ENCODE measurements around the gene NEK11.

The NEK11 gene

DNA sequence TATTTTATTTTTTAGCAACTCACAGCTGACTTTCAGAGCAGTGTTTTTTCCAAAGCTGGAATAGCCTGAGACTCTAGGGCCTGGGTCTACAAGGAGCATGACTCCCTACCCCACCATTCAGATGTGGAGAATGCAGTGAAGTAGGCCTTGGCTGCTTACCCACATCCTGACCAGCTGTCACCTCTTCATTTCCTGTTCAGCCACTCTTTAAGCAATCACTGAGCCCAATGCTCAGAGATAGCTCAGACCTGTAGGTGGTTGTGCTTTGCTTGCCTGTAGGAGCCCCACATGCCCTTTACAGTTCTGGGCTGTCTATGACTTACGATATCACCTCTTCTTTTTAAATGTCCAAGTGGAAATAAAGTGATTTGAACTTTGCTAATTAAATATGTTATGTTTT lies 148.1 kb downstream of the NEK11 start:
- H3K36me3 ChIP-seq (ENCODE audit: insufficient read depth, low read length) = no peaks in the 10 kb centered on the region
- H3K9me2 ChIP-seq (ENCODE audit: low read depth, low read length) = no peaks in the 10 kb centered on the region
- no peaks in the 10 kb centered on the region for H3K9me3 ChIP-seq (ENCODE audit: low read length)
- H3K27ac ChIP-seq (ENCODE audit: low read depth, low read length, poor library complexity, severe bottlenecking) = no peak overlapping the region
- no peaks in the 10 kb centered on the region for H3K4me1 ChIP-seq (ENCODE audit: insufficient read depth, low read length, severe bottlenecking)
- no peak overlapping the region for H2AFZ ChIP-seq (ENCODE audit: low read length)
- no peaks in the 10 kb centered on the region for H3K27me3 ChIP-seq (ENCODE audit: insufficient read depth, low read length)
- H3F3A ChIP-seq (ENCODE audit: insufficient read depth, low read length) = no peaks in the 10 kb centered on the region
- H3K4me2 ChIP-seq (ENCODE audit: low read length) = no peak overlapping the region
- no peak overlapping the region for H3K4me3 ChIP-seq (ENCODE audit: low read depth, low read length, poor library complexity, severe bottlenecking)
- no peaks in the 10 kb centered on the region for H3K79me2 ChIP-seq (ENCODE audit: insufficient read depth, low read length)
- H3K9ac ChIP-seq (ENCODE audit: low read length) = no peak overlapping the region
- no peaks in the 10 kb centered on the region for H4K20me1 ChIP-seq (ENCODE audit: insufficient read depth, low read length)
- TF ChIP-seq, protein P1, sequence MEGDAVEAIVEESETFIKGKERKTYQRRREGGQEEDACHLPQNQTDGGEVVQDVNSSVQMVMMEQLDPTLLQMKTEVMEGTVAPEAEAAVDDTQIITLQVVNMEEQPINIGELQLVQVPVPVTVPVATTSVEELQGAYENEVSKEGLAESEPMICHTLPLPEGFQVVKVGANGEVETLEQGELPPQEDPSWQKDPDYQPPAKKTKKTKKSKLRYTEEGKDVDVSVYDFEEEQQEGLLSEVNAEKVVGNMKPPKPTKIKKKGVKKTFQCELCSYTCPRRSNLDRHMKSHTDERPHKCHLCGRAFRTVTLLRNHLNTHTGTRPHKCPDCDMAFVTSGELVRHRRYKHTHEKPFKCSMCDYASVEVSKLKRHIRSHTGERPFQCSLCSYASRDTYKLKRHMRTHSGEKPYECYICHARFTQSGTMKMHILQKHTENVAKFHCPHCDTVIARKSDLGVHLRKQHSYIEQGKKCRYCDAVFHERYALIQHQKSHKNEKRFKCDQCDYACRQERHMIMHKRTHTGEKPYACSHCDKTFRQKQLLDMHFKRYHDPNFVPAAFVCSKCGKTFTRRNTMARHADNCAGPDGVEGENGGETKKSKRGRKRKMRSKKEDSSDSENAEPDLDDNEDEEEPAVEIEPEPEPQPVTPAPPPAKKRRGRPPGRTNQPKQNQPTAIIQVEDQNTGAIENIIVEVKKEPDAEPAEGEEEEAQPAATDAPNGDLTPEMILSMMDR (IDR thresholded peaks at IDR 0.05; ENCODE audit: low read length) = no peak
- TF ChIP-seq EZH2 (IDR thresholded peaks at IDR 0.05; ENCODE audit: borderline replicate concordance, low read length) = no peak

GRCh38 chr3:131178710-131179375 lies 152.2 kb downstream of the NEK11 start:
- H2AFZ ChIP-seq (ENCODE audit: low read length) = no peak overlapping the region
- H3K4me2 ChIP-seq (ENCODE audit: low read length) = no peak overlapping the region
- H3K9ac ChIP-seq (ENCODE audit: low read length) = no peak overlapping the region
- TF ChIP-seq, protein P1 (IDR thresholded peaks at IDR 0.05; ENCODE audit: low read length) = no peak
- no peak for TF ChIP-seq EZH2 (IDR thresholded peaks at IDR 0.05; ENCODE audit: borderline replicate concordance, low read length)
- no peaks in the 10 kb centered on the region for H3K79me2 ChIP-seq (ENCODE audit: insufficient read depth, low read length)
- H3K9me3 ChIP-seq (ENCODE audit: low read length) = no peaks in the 10 kb centered on the region
- no peaks in the 10 kb centered on the region for H3F3A ChIP-seq (ENCODE audit: insufficient read depth, low read length)
- no peaks in the 10 kb centered on the region for H3K4me1 ChIP-seq (ENCODE audit: insufficient read depth, low read length, severe bottlenecking)
- H3K36me3 ChIP-seq (ENCODE audit: insufficient read depth, low read length) = no peaks in the 10 kb centered on the region
- no peak overlapping the region for H3K27ac ChIP-seq (ENCODE audit: low read depth, low read length, poor library complexity, severe bottlenecking)
- H3K9me2 ChIP-seq (ENCODE audit: low read depth, low read length) = no peaks in the 10 kb centered on the region
- H4K20me1 ChIP-seq (ENCODE audit: insufficient read depth, low read length) = no peaks in the 10 kb centered on the region
- H3K27me3 ChIP-seq (ENCODE audit: insufficient read depth, low read length) = no peaks in the 10 kb centered on the region; the same call in 1 of the 2 replicates
- no peak overlapping the region for H3K4me3 ChIP-seq (ENCODE audit: low read depth, low read length, poor library complexity, severe bottlenecking)

GRCh38 chr3:131192701-131193100 lies 166.0 kb downstream of the NEK11 start:
- Histone ChIP-seq H3K4me2 (ENCODE audit: low read length) (no peak overlapping the region), H3K79me2 (ENCODE audit: insufficient read depth, low read length) (no peaks in the 10 kb centered on the region), H3K4me3 (ENCODE audit: low read depth, low read length, poor library complexity, severe bottlenecking) (no peak overlapping the region), H3K9me2 (ENCODE audit: low read depth, low read length) (no peaks in the 10 kb centered on the region), H3K36me3 (ENCODE audit: insufficient read depth, low read length) (no peaks in the 10 kb centered on the region), H4K20me1 (ENCODE audit: insufficient read depth, low read length) (no peaks in the 10 kb centered on the region), H3K9me3 (ENCODE audit: low read length) (no peaks in the 10 kb centered on the region), H3K27ac (ENCODE audit: low read depth, low read length, poor library complexity, severe bottlenecking) (no peak overlapping the region), H2AFZ (ENCODE audit: low read length) (no peak overlapping the region), H3K9ac (ENCODE audit: low read length) (no peak overlapping the region), H3K4me1 (ENCODE audit: insufficient read depth, low read length, severe bottlenecking) (no peaks in the 10 kb centered on the region), H3F3A (ENCODE audit: insufficient read depth, low read length) (no peaks in the 10 kb centered on the region), H3K27me3 (ENCODE audit: insufficient read depth, low read length) (no peaks in the 10 kb centered on the region; the same call in 1 of the 2 replicates)
- no peak for TF ChIP-seq EZH2 (IDR thresholded peaks at IDR 0.05; ENCODE audit: borderline replicate concordance, low read length)
- TF ChIP-seq, protein P1 (IDR thresholded peaks at IDR 0.05; ENCODE audit: low read length) = no peak

Measured in OCI-LY1 (cell line).